SK-N-SH (cell line): ENCODE data around the gene MRPL58. TPM values are rescaled to one million over a fixed set of nuclear protein-coding genes. Genes with fewer than 3 reads are reported as not detected.

Source experiments
- CTCF ChIA-PET: fragments of 300-600, 350-600 bp; formaldehyde crosslinking; extraction: SDS; loops from one replicate; lab custom pipeline; 2021; lab: Yijun Ruan, JAX
- POLR2A ChIA-PET: fragments of 350-600 bp; sonication (Branson Sonifier 250); formaldehyde crosslinking; extraction: SDS; loops from one replicate; lab custom pipeline; 2020; ENCODE audit warnings: antibody characterized with exemption, inconsistent platforms; lab: Yijun Ruan, JAX
- DNase-seq: peaks from one replicate; pipeline ENCODE4 v3.0.0; 2012
- H2AFZ ChIP-seq: fragments of 200-600 bp; sonication (generic); 2 replicates; pipeline ENCODE4 v1.8.1; 2016; ENCODE audit warnings: antibody characterized with exemption, mild to moderate bottlenecking, low read depth
- H3F3A ChIP-seq: fragments of 200-600 bp; sonication (generic); replicated peaks from 2 replicates; pipeline ENCODE3; 2016; ENCODE audit warnings: antibody characterized with exemption, mild to moderate bottlenecking; ENCODE audit not compliant: insufficient read depth
- H3K27ac ChIP-seq, 2 experiments: fragments of 200-500 bp in 1 of 2; fragments of 200-600 bp in 1 of 2; sonication (Bioruptor generic) in 1 of 2; sonication (generic), shearing (Covaris generic) in 1 of 2; 2 replicates each; pipeline versions ENCODE4 v1.5.1 to v1.6.1; 2014 to 2016; ENCODE audit warnings: low read depth in 2 of 2, inconsistent platforms in 1 of 2, low read length in 1 of 2, mild to moderate bottlenecking in 1 of 2, mixed read lengths in 1 of 2
- H3K27me3 ChIP-seq: fragments of 200-600 bp; sonication (generic), shearing (Covaris generic); 2 replicates; pipeline ENCODE4 v1.6.1; 2016; ENCODE audit warnings: mixed run types; ENCODE audit not compliant: insufficient read depth
- H3K36me3 ChIP-seq, 2 experiments: fragments of 200-500 bp in 1 of 2; fragments of 200-600 bp in 1 of 2; sonication (Bioruptor generic) in 1 of 2; sonication (generic) in 1 of 2; replicated peaks in 1 of 2; 2 replicates each; pipeline versions ENCODE3 to v1.5.1; 2014 to 2016; ENCODE audit warnings: low read length in 1 of 2, mild to moderate bottlenecking in 1 of 2; ENCODE audit not compliant: insufficient read depth in 2 of 2, control insufficient read depth in 1 of 2
- H3K4me1 ChIP-seq, 2 experiments: fragments of 200-500 bp in 1 of 2; fragments of 200-600 bp in 1 of 2; sonication (Bioruptor generic) in 1 of 2; sonication (generic), shearing (Covaris generic) in 1 of 2; 2 replicates each; pipeline versions ENCODE4 v1.5.1 to v1.6.1; 2014 to 2016; ENCODE audit warnings: low read depth in 1 of 2, low read length in 1 of 2, mixed run types in 1 of 2; ENCODE audit not compliant: insufficient read depth in 2 of 2, control insufficient read depth in 1 of 2
- H3K4me2 ChIP-seq: fragments of 200-600 bp; sonication (generic), shearing (Covaris generic); 2 replicates; pipeline ENCODE4 v1.6.1; 2017; ENCODE audit warnings: mixed run types
- H3K4me3 ChIP-seq, 2 experiments: fragments of 200-500 bp in 1 of 2; fragments of 200-600 bp in 1 of 2; sonication (Bioruptor generic) in 1 of 2; sonication (generic), shearing (Covaris generic) in 1 of 2; 2 replicates each; pipeline versions ENCODE4 v1.5.1 to v1.8.1; 2014 to 2016; ENCODE audit warnings: low read depth in 2 of 2, inconsistent platforms in 1 of 2, low read length in 1 of 2, mild to moderate bottlenecking in 1 of 2, mixed read lengths in 1 of 2, moderate library complexity in 1 of 2
- H3K79me2 ChIP-seq: fragments of 200-600 bp; sonication (generic); 2 replicates; pipeline ENCODE4 v1.8.1; 2017; ENCODE audit warnings: mild to moderate bottlenecking; ENCODE audit not compliant: insufficient read depth
- H3K9ac ChIP-seq: fragments of 200-600 bp; sonication (generic); 2 replicates; pipeline ENCODE4 v1.6.1; 2017; ENCODE audit warnings: mixed run types
- H3K9me2 ChIP-seq: fragments of 200-600 bp; sonication (generic); 2 replicates; pipeline ENCODE4 v1.6.1; 2017; ENCODE audit warnings: mixed run types
- H3K9me3 ChIP-seq: fragments of 200-600 bp; sonication (generic); 2 replicates; pipeline ENCODE4 v1.6.1; 2017; ENCODE audit warnings: mixed run types, mild to moderate bottlenecking, moderate library complexity
- H4K20me1 ChIP-seq: fragments of 200-600 bp; sonication (generic); 2 replicates; pipeline ENCODE4 v1.6.1; 2017; ENCODE audit warnings: mild to moderate bottlenecking, mixed run types; ENCODE audit not compliant: insufficient read depth
- ELF1 ChIP-seq: IDR thresholded peaks from 2 replicates; pipeline ENCODE4 v1.4.0; 2012
- EP300 ChIP-seq, 2 experiments: IDR thresholded peaks; 2 replicates each; pipeline versions ENCODE4 v1.4.0 to v1.6.1; 2012; ENCODE audit warnings: borderline replicate concordance in 1 of 2, low read depth in 1 of 2, low read length in 1 of 2
- FOSL2 ChIP-seq: IDR thresholded peaks from 2 replicates; pipeline ENCODE4 v1.4.0; 2012; ENCODE audit warnings: low read depth, mild to moderate bottlenecking, moderate library complexity, borderline replicate concordance
- FOXJ3 ChIP-seq: sonication (generic); formaldehyde crosslinking; IDR thresholded peaks from 2 replicates; pipeline ENCODE4 v1.5.1; 2020; ENCODE audit warnings: mild to moderate bottlenecking, missing genetic modification reagents
- FOXM1 ChIP-seq: IDR thresholded peaks from 2 replicates; pipeline ENCODE4 v1.4.0; 2012; ENCODE audit warnings: low read depth, mild to moderate bottlenecking
- GABPA ChIP-seq: IDR thresholded peaks from 2 replicates; pipeline ENCODE4 v1.4.0; 2012; ENCODE audit warnings: low read depth, mild to moderate bottlenecking
- IRF3 ChIP-seq: fragments of 150-350 bp; IDR thresholded peaks from 2 replicates; pipeline ENCODE4 v1.6.1; 2016; ENCODE audit warnings: mild to moderate bottlenecking, low read depth, low read length
- NFIC ChIP-seq: IDR thresholded peaks from 2 replicates; pipeline ENCODE4 v1.4.0; 2012; ENCODE audit warnings: borderline replicate concordance
- REST ChIP-seq: IDR thresholded peaks from 2 replicates; pipeline ENCODE4 v1.6.1; 2012; ENCODE audit warnings: mild to moderate bottlenecking, low read depth, low read length, moderate library complexity
- SMC3 ChIP-seq: IDR thresholded peaks from 2 replicates; pipeline ENCODE4 v1.6.1; 2012; ENCODE audit warnings: low read depth, low read length, improper control_type of control experiment
- TCF12 ChIP-seq: IDR thresholded peaks from 2 replicates; pipeline ENCODE4 v1.4.0; 2012
- WGBS: methylation state at CpG from one replicate; pipeline ENCODE4 v1.1.6; 2017; ENCODE audit warnings: low lambda C conversion rate; 5-methylcytosine and 5-hydroxymethylcytosine counted together
- polyA plus RNA-seq, 3 experiments: library from polyadenylated mRNA; depleted of rRNA; stranded (reverse); fragments of >200 nt; gene quantifications; 2 replicates each; pipeline ENCODE4 v1.2.3, GENCODE V29; 2012
- TF ChIP-seq, protein P1 (sequence below): IDR thresholded peaks from 2 replicates; pipeline ENCODE4; 2012

MRPL58 gene
- polyA plus RNA-seq, 1 of the 3 experiments (the other 2 are of a cell fraction) = 87.3 TPM

DNA sequence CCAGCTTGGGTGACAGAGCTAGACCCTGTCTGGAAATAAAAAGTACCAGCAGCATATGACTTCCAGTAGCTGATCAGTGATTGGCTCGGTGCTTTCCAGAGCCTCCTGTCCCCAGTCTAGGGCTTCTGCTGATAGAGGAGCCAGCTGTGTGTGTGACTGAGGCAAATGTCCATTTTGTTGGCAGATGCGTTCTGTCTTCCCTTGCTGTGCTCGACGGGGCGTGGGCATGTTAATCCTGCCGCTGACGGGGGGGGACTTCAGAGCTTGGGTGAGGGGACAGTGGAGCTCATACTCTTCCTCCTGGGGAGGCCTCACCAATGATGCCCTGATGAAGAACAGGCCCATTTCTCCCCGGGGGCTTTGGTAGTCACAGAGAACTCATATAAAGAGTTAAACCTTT is 49.1 kb downstream of the MRPL58 start (continued):
- TF ChIP-seq EP300 (IDR thresholded peaks at IDR 0.05; ENCODE audit: borderline replicate concordance in 1 of 2, low read depth in 1 of 2, low read length in 1 of 2) (no peak), REST (no peak), FOSL2 (no peak)

DNA sequence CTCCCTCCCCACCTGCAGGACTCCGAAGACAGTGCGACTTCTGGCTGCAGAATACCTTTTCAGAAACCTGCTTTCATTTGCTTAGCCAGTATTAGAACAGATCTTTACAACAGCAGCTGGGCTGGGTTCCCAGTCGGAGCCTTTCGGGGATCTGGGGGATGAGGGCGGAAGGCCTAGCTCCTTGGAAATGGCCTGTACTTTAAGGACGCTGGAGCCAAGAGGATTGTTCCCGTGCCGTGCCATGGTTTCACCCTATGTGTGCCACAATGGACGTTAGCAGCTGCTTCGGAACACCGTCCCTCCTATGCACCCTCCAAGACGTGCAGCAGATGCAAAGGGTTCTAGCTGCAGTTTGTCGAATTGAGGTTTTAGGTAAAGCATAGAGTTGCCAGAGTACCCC is 50.7 kb downstream of the MRPL58 start:
- Histone ChIP-seq H3K9me2 (no peaks in the 10 kb centered on the region), H2AFZ (no peak overlapping the region), H4K20me1 (no peaks in the 10 kb centered on the region), H3K36me3 (peaks cover 26 to 64% of the 10 kb centered on the region in 2 experiments), H3K27ac (no peak overlapping the region), H3K79me2 (peaks cover 2% of the 10 kb centered on the region; the same call in 1 of the 2 replicates), H3K27me3 (no peaks in the 10 kb centered on the region), H3K9ac (no peak overlapping the region), H3F3A (no peaks in the 10 kb centered on the region), H3K4me3 (no peak overlapping the region), H3K4me1 (no peaks in the 10 kb centered on the region), H3K4me2 (no peak overlapping the region), H3K9me3 (no peaks in the 10 kb centered on the region)
- no peak for DNase-seq
- WGBS = 91% methylated on average over 12 of the region's 13 CpGs
- ChIA-PET CTCF (interaction anchor here (0.8 to 1.8 kb wide), 11 partner anchors 9 to 140 kb away, joined by 3 to 9 read pairs (median 3); partner anchors contain the start of genes KCTD2, MRPL58, NT5C and OTOP2), POLR2A (interaction anchor here (0.6 to 1.0 kb wide), 2 partner anchors 11 to 17 kb away, joined by 3 read pairs; no protein-coding TSS in a partner anchor)
- no peak for TF ChIP-seq FOSL2
- no peak for TF ChIP-seq FOXJ3 (CRISPR knock-in tag)
- no peak for TF ChIP-seq GABPA
- no peak for TF ChIP-seq IRF3
- TF ChIP-seq, protein P1, sequence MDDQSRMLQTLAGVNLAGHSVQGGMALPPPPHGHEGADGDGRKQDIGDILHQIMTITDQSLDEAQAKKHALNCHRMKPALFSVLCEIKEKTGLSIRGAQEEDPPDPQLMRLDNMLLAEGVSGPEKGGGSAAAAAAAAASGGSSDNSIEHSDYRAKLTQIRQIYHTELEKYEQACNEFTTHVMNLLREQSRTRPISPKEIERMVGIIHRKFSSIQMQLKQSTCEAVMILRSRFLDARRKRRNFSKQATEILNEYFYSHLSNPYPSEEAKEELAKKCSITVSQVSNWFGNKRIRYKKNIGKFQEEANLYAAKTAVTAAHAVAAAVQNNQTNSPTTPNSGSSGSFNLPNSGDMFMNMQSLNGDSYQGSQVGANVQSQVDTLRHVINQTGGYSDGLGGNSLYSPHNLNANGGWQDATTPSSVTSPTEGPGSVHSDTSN = no peak
- TF ChIP-seq SMC3 = no peak
- TF ChIP-seq FOXM1 = no peak
- no peak for TF ChIP-seq ELF1
- no peak for TF ChIP-seq TCF12
- TF ChIP-seq NFIC = no peak
